DMS 273 (cell line): ENCODE measurements around the gene CELF4.

Source experiments
- DNase-seq: peaks from one replicate; lab custom pipeline; 2025; ENCODE audit not compliant: unreplicated experiment; lab: John Stamatoyannopoulos, UW

Gene CELF4

GRCh38 chr18:37330173-37330572 lies 235.4 kb downstream of the CELF4 start:
- no peak for DNase-seq

GRCh38 chr18:37328946-37329719 lies 236.5 kb downstream of the CELF4 start:
- DNase-seq, result no peak

- DNase-seq, result no peak
Observed at GRCh38 chr18:37327063-37327577, 238.5 kb downstream of the CELF4 start.

GRCh38 chr18:37322492-37323035 lies 243.0 kb downstream of the CELF4 start:
- DNase-seq, result peak; percentile 85

- no peak for DNase-seq
Observed at GRCh38 chr18:37321582-37322491, 243.8 kb downstream of the CELF4 start.

GRCh38 chr18:37320317-37320716 lies 245.3 kb downstream of the CELF4 start:
- DNase-seq, result no peak

GRCh38 chr18:37318360-37319355 lies 246.9 kb downstream of the CELF4 start:
- DNase-seq, result no peak

GRCh38 chr18:37317486-37317885 lies 248.1 kb downstream of the CELF4 start:
- DNase-seq, result no peak

- no peak for DNase-seq
Observed at GRCh38 chr18:37316468-37316867, 249.1 kb downstream of the CELF4 start.

- no peak for DNase-seq
Observed at GRCh38 chr18:37315935-37316334, 249.7 kb downstream of the CELF4 start.

- DNase-seq, result no peak
Observed at GRCh38 chr18:37314534-37314933, 251.1 kb downstream of the CELF4 start.

- no peak for DNase-seq
Observed at GRCh38 chr18:37313624-37314023, 252.0 kb downstream of the CELF4 start.

- no peak for DNase-seq
Observed at GRCh38 chr18:37309861-37310260, 255.7 kb downstream of the CELF4 start.

GRCh38 chr18:37309059-37309458 lies 256.5 kb downstream of the CELF4 start:
- peak; percentile 65 for DNase-seq

GRCh38 chr18:37307181-37307580 lies 258.4 kb downstream of the CELF4 start:
- peak; percentile 32 for DNase-seq

- DNase-seq, result no peak
Observed at GRCh38 chr18:37306432-37306831, 259.2 kb downstream of the CELF4 start.

GRCh38 chr18:37305066-37305465 lies 260.5 kb downstream of the CELF4 start:
- DNase-seq, result peak; percentile 86

GRCh38 chr18:37304012-37304680 lies 261.5 kb downstream of the CELF4 start:
- DNase-seq, result no peak

- DNase-seq, result no peak
Observed at GRCh38 chr18:37303009-37303408, 262.6 kb downstream of the CELF4 start.

- no peak for DNase-seq
Observed at GRCh38 chr18:37302519-37302918, 263.1 kb downstream of the CELF4 start.
